Mesothelial cell of epicardium (in vitro differentiated cells): ENCODE measurements around the gene SLC38A1. TPM values are rescaled to one million over a fixed set of nuclear protein-coding genes. Genes with fewer than 3 reads are reported as not detected.
"Not testable (repeated sequence)": the region's sequence is repeated elsewhere in the genome, so short reads cannot be mapped to it uniquely, and the experiment has no call there.

Source experiments
- DNase-seq, 2 experiments: peaks; one replicate each; pipeline ENCODE4 v3.0.0; 2021; ENCODE audit warnings: low spot score in 2 of 2; ENCODE audit not compliant: unreplicated experiment in 2 of 2
- H3K27ac Mint-ChIP-seq: 2 replicates; pipeline ENCODE4 v1.8.0; 2021; ENCODE audit warnings: mixed read lengths
- H3K27me3 Mint-ChIP-seq: 2 replicates; pipeline ENCODE4 v1.8.0; 2021; ENCODE audit warnings: low read depth, mixed read lengths
- H3K36me3 Mint-ChIP-seq: 2 replicates; pipeline ENCODE4 v1.8.0; 2021; ENCODE audit warnings: mixed read lengths
- H3K4me1 Mint-ChIP-seq: 2 replicates; pipeline ENCODE4 v1.8.0; 2021; ENCODE audit warnings: mixed read lengths
- H3K4me3 Mint-ChIP-seq: 2 replicates; pipeline ENCODE4 v1.8.0; 2021; ENCODE audit warnings: mild to moderate bottlenecking, moderate library complexity, mixed read lengths
- H3K9me3 Mint-ChIP-seq: 2 replicates; pipeline ENCODE4 v1.8.0; 2021; ENCODE audit warnings: mixed read lengths
- CTCF ChIP-seq: fragments of 200-600 bp; sonication (generic); IDR thresholded peaks from one replicate; pipeline ENCODE4 v1.5.0; 2021; ENCODE audit warnings: antibody characterized with exemption; ENCODE audit not compliant: unreplicated experiment
- total RNA-seq: library from RNA; stranded (reverse); gene quantifications from 3 replicates; pipeline ENCODE4 v1.2.1, GENCODE V29; 2021

The SLC38A1 gene
- total RNA-seq, 1 donor from 2014 or later: 114 TPM

GRCh38 chr12:46299851-46300250, 31.0 kb upstream of the SLC38A1 start:
- Mint-ChIP-seq H3K27ac (no peak overlapping the region), H3K4me3 (no peak overlapping the region), H3K27me3 (no peaks in the 10 kb centered on the region), H3K36me3 (no peaks in the 10 kb centered on the region), H3K4me1 (no peaks in the 10 kb centered on the region), H3K9me3 (peaks cover 3% of the 10 kb centered on the region)
- DNase-seq: no peak
- no peak for TF ChIP-seq CTCF

- DNase-seq: no peak
- H3K27me3 Mint-ChIP-seq: no peaks in the 10 kb centered on the region
- no peaks in the 10 kb centered on the region for H3K36me3 Mint-ChIP-seq
- H3K9me3 Mint-ChIP-seq: no peaks in the 10 kb centered on the region
- no peak overlapping the region for H3K27ac Mint-ChIP-seq
- no peaks in the 10 kb centered on the region for H3K4me1 Mint-ChIP-seq
- H3K4me3 Mint-ChIP-seq: no peak overlapping the region
- no peak for TF ChIP-seq CTCF
Observed at GRCh38 chr12:46298261-46298660, 29.4 kb upstream of the SLC38A1 start.

- H3K27ac Mint-ChIP-seq: no peak overlapping the region
- peaks cover 6% of the 10 kb centered on the region for H3K9me3 Mint-ChIP-seq
- H3K27me3 Mint-ChIP-seq: no peaks in the 10 kb centered on the region
- DNase-seq: no peak
- no peaks in the 10 kb centered on the region for H3K4me1 Mint-ChIP-seq
- H3K36me3 Mint-ChIP-seq: no peaks in the 10 kb centered on the region
- no peak overlapping the region for H3K4me3 Mint-ChIP-seq
- TF ChIP-seq CTCF: no peak
Observed at GRCh38 chr12:46296822-46297221, 28.0 kb upstream of the SLC38A1 start.

- H3K36me3 Mint-ChIP-seq: peaks cover 8% of the 10 kb centered on the region
- no peak overlapping the region for H3K27ac Mint-ChIP-seq
- no peak for TF ChIP-seq CTCF
- no peak for DNase-seq
- no peak overlapping the region for H3K4me3 Mint-ChIP-seq
- no peaks in the 10 kb centered on the region for H3K27me3 Mint-ChIP-seq
- H3K9me3 Mint-ChIP-seq: peaks cover 34% of the 10 kb centered on the region
- H3K4me1 Mint-ChIP-seq: no peaks in the 10 kb centered on the region
Observed at GRCh38 chr12:46292754-46293402, 24.0 kb upstream of the SLC38A1 start.

- H3K27ac Mint-ChIP-seq, H3K4me1 Mint-ChIP-seq, H3K27me3 Mint-ChIP-seq, H3K4me3 Mint-ChIP-seq, H3K36me3 Mint-ChIP-seq, DNase-seq: not testable (repeated sequence)
- H3K9me3 Mint-ChIP-seq: peaks cover 43% of the 10 kb centered on the region
Observed at GRCh38 chr12:46291953-46292352, 23.1 kb upstream of the SLC38A1 start.

GRCh38 chr12:46285177-46285576, 16.3 kb upstream of the SLC38A1 start:
- peaks cover 31% of the 10 kb centered on the region for H3K36me3 Mint-ChIP-seq
- not testable (repeated sequence) for H3K4me3 Mint-ChIP-seq, H3K27ac Mint-ChIP-seq, H3K4me1 Mint-ChIP-seq, DNase-seq, H3K27me3 Mint-ChIP-seq
- peaks cover 62% of the 10 kb centered on the region for H3K9me3 Mint-ChIP-seq

GRCh38 chr12:46282829-46283228, 14.0 kb upstream of the SLC38A1 start:
- H3K27me3 Mint-ChIP-seq: no peaks in the 10 kb centered on the region
- no peak for DNase-seq
- H3K36me3 Mint-ChIP-seq: peaks cover 27% of the 10 kb centered on the region
- no peak overlapping the region for H3K27ac Mint-ChIP-seq
- H3K4me1 Mint-ChIP-seq: no peaks in the 10 kb centered on the region
- no peak for TF ChIP-seq CTCF
- H3K9me3 Mint-ChIP-seq: peaks cover 46% of the 10 kb centered on the region
- H3K4me3 Mint-ChIP-seq: no peak overlapping the region
